Endodermal cell (in vitro differentiated cells): ENCODE measurements around the gene GSAP. TPM values are rescaled to one million over a fixed set of nuclear protein-coding genes. Genes with fewer than 3 reads are reported as not detected.

Source experiments
- DNase-seq: peaks from one replicate; pipeline ENCODE4 v3.0.0-alpha.2; 2017
- H3K27ac ChIP-seq: 2 replicates; pipeline ENCODE4 v1.5.1; 2013; ENCODE audit warnings: mild to moderate bottlenecking, low read depth, low read length, moderate library complexity
- H3K27me3 ChIP-seq: 2 replicates; pipeline ENCODE4 v1.6.1; 2013; ENCODE audit warnings: mild to moderate bottlenecking, low read length, moderate library complexity; ENCODE audit not compliant: insufficient read depth, control insufficient read depth, poor library complexity, severe bottlenecking
- H3K36me3 ChIP-seq: 2 replicates; pipeline ENCODE4 v1.7.0; 2013; ENCODE audit warnings: mild to moderate bottlenecking, low read length, moderate library complexity; ENCODE audit not compliant: control insufficient read depth, insufficient read depth
- H3K4me1 ChIP-seq: one replicate; pipeline ENCODE4 v1.7.0; 2013; ENCODE audit warnings: low read length; ENCODE audit not compliant: control insufficient read depth, insufficient read depth
- H3K4me3 ChIP-seq: 2 replicates; pipeline ENCODE4 v1.5.1; 2013; ENCODE audit warnings: mild to moderate bottlenecking, low read length, moderate library complexity
- H3K9ac ChIP-seq: 2 replicates; pipeline ENCODE4 v1.6.1; 2013; ENCODE audit warnings: mild to moderate bottlenecking, low read length, moderate library complexity; ENCODE audit not compliant: poor library complexity, severe bottlenecking; ENCODE audit errors: extremely low read depth
- H3K9me3 ChIP-seq: 2 replicates; pipeline ENCODE4 v1.6.1; 2013; ENCODE audit warnings: mild to moderate bottlenecking, low read length, moderate library complexity; ENCODE audit not compliant: control insufficient read depth
- H3K27ac Mint-ChIP-seq: 2 replicates; pipeline ENCODE4 v1.8.0; 2020; ENCODE audit warnings: mixed read lengths
- H3K27me3 Mint-ChIP-seq: 2 replicates; pipeline ENCODE4 v1.8.0; 2021; ENCODE audit warnings: mild to moderate bottlenecking, mixed read lengths; ENCODE audit not compliant: insufficient read depth
- H3K36me3 Mint-ChIP-seq: 2 replicates; pipeline ENCODE4 v1.8.0; 2020; ENCODE audit warnings: low read depth, mixed read lengths
- H3K4me1 Mint-ChIP-seq: 2 replicates; pipeline ENCODE4 v1.8.0; 2020; ENCODE audit warnings: mixed read lengths
- H3K4me3 Mint-ChIP-seq: 2 replicates; pipeline ENCODE4 v1.8.0; 2020; ENCODE audit warnings: mild to moderate bottlenecking, moderate library complexity, mixed read lengths
- H3K9me3 Mint-ChIP-seq: 2 replicates; pipeline ENCODE4 v1.8.0; 2020; ENCODE audit warnings: mild to moderate bottlenecking, mixed read lengths
- CTCF ChIP-seq: fragments of 200-600 bp; sonication (generic); conservative IDR thresholded peaks from 2 replicates; pipeline ENCODE4 v1.5.0; 2021; ENCODE audit warnings: antibody characterized with exemption, mild to moderate bottlenecking
- WGBS, 2 experiments: methylation state at CpG; one replicate each; pipeline versions ENCODE4 v1.1.5 to v1.1.7; 2013; ENCODE audit warnings: missing lambda C conversion rate in 2 of 2, mixed read lengths in 1 of 2; ENCODE audit not compliant: insufficient coverage in 1 of 2, insufficient read length in 1 of 2; 5-methylcytosine and 5-hydroxymethylcytosine counted together
- total RNA-seq, 2 donors: library from RNA; stranded (reverse); fragmentation: NEBNext Ultra II Directional in 1 of 2; extraction: Animal tissue kit (Norgen Biotek cat#: 25700) in 1 of 2; gene quantifications; 2 replicates in 1 of 2; 3 replicates in 1 of 2; pipeline ENCODE4 v1.2.1, GENCODE V29; 2021

GSAP gene
- total RNA-seq, 2 donors from 2014 or later: 0.82 to 0.90 TPM

GRCh38 chr7:77419102-77419501, 3.0 kb upstream of the GSAP start:
- H3K36me3 ChIP-seq: no peaks in the 10 kb centered on the region
- no peak overlapping the region for H3K4me3 ChIP-seq
- Mint-ChIP-seq H3K9me3 (no peaks in the 10 kb centered on the region), H3K27ac (no peak overlapping the region), H3K27me3 (peaks cover 40% of the 10 kb centered on the region), H3K4me1 (peaks cover 5% of the 10 kb centered on the region), H3K36me3 (no peaks in the 10 kb centered on the region), H3K4me3 (no peak overlapping the region)
- no peak for TF ChIP-seq CTCF
- H3K27ac ChIP-seq: no peak overlapping the region
- DNase-seq: no peak
- peaks cover 42% of the 10 kb centered on the region for H3K27me3 ChIP-seq
- no peaks in the 10 kb centered on the region for H3K9me3 ChIP-seq
- WGBS, 2 experiments: 92 to 93% methylated on average over 3 to 4 of the region's 4 CpGs
- H3K4me1 ChIP-seq: no peaks in the 10 kb centered on the region
- no peak overlapping the region for H3K9ac ChIP-seq

GRCh38 chr7:77417801-77418200, 1.7 kb upstream of the GSAP start:
- Mint-ChIP-seq H3K9me3 (no peaks in the 10 kb centered on the region), H3K4me1 (peaks cover 15% of the 10 kb centered on the region), H3K27ac (no peak overlapping the region), H3K27me3 (peaks cover 47% of the 10 kb centered on the region), H3K36me3 (no peaks in the 10 kb centered on the region), H3K4me3 (no peak overlapping the region)
- H3K27ac ChIP-seq: no peak overlapping the region
- no peaks in the 10 kb centered on the region for H3K4me1 ChIP-seq
- H3K9me3 ChIP-seq: no peaks in the 10 kb centered on the region
- no peak for DNase-seq
- H3K9ac ChIP-seq: no peak overlapping the region
- WGBS, 2 experiments: 89 to 96% methylated on average over 4 of the region's 4 CpGs
- peaks cover 43% of the 10 kb centered on the region for H3K27me3 ChIP-seq
- H3K36me3 ChIP-seq: no peaks in the 10 kb centered on the region
- no peak overlapping the region for H3K4me3 ChIP-seq
- TF ChIP-seq CTCF: no peak

GRCh38 chr7:77416621-77417371, 647 bp upstream of the GSAP start:
- no peak for DNase-seq
- Mint-ChIP-seq H3K4me1 (peaks cover 16% of the 10 kb centered on the region), H3K27ac (no peak overlapping the region), H3K27me3 (peaks cover 44% of the 10 kb centered on the region), H3K9me3 (no peaks in the 10 kb centered on the region), H3K4me3 (peak overlapping the region; percentile 49), H3K36me3 (no peaks in the 10 kb centered on the region)
- Histone ChIP-seq H3K27ac (no peak overlapping the region), H3K4me1 (no peaks in the 10 kb centered on the region), H3K9me3 (no peaks in the 10 kb centered on the region), H3K9ac (no peak overlapping the region), H3K4me3 (peak overlapping the region; percentile 65), H3K36me3 (no peaks in the 10 kb centered on the region), H3K27me3 (peaks cover 43% of the 10 kb centered on the region)
- no peak for TF ChIP-seq CTCF
- 64 to 81% methylated on average over 15 to 20 of the region's 20 CpGs for WGBS, 2 experiments
